ENCODE data around the gene PPIG. TPM values are rescaled to one million over a fixed set of nuclear protein-coding genes. Genes with fewer than 3 reads are reported as not detected.
"Not testable (repeated sequence)": the region's sequence is repeated elsewhere in the genome, so short reads cannot be mapped to it uniquely, and the experiment has no call there.

PPIG gene
- total RNA-seq, 2 donors from 2014 or later = 30.9 to 68.5 TPM

GRCh38 chr2:169579044-169579443, 5.1 kb upstream of the PPIG start:
- TF ChIP-seq, protein P1, sequence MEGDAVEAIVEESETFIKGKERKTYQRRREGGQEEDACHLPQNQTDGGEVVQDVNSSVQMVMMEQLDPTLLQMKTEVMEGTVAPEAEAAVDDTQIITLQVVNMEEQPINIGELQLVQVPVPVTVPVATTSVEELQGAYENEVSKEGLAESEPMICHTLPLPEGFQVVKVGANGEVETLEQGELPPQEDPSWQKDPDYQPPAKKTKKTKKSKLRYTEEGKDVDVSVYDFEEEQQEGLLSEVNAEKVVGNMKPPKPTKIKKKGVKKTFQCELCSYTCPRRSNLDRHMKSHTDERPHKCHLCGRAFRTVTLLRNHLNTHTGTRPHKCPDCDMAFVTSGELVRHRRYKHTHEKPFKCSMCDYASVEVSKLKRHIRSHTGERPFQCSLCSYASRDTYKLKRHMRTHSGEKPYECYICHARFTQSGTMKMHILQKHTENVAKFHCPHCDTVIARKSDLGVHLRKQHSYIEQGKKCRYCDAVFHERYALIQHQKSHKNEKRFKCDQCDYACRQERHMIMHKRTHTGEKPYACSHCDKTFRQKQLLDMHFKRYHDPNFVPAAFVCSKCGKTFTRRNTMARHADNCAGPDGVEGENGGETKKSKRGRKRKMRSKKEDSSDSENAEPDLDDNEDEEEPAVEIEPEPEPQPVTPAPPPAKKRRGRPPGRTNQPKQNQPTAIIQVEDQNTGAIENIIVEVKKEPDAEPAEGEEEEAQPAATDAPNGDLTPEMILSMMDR (IDR thresholded peaks at IDR 0.05) = no peak
- no peaks in the 10 kb centered on the region for H3K4me1 ChIP-seq (ENCODE audit: control insufficient read depth in 1 of 2, low read depth in 2 of 2)
- no peak for DNase-seq (ENCODE audit: low spot score)
- H3K27me3 ChIP-seq (replicated peaks; ENCODE audit: insufficient read depth) = no peaks in the 10 kb centered on the region
- H3K9me3 ChIP-seq = no peaks in the 10 kb centered on the region
- H3K36me3 ChIP-seq = no peaks in the 10 kb centered on the region
- H3K4me3 ChIP-seq = no peak overlapping the region
- ATAC-seq (ENCODE audit: insufficient number of reproducible peaks, low FRiP score, low read depth) = no peak
- H3K27ac ChIP-seq = no peak overlapping the region

GRCh38 chr2:169582552-169583266, 1.4 kb upstream of the PPIG start:
- not testable (repeated sequence) for H3K36me3 ChIP-seq; H3K27ac ChIP-seq; ATAC-seq (ENCODE audit: insufficient number of reproducible peaks, low FRiP score, low read depth); DNase-seq (ENCODE audit: low spot score); H3K4me3 ChIP-seq; H3K9me3 ChIP-seq; H3K27me3 ChIP-seq (replicated peaks; ENCODE audit: insufficient read depth)
- H3K4me1 ChIP-seq (ENCODE audit: control insufficient read depth in 1 of 2, low read depth in 2 of 2) = peaks cover 21 to 23% of the 10 kb centered on the region in 2 donors

DNA sequence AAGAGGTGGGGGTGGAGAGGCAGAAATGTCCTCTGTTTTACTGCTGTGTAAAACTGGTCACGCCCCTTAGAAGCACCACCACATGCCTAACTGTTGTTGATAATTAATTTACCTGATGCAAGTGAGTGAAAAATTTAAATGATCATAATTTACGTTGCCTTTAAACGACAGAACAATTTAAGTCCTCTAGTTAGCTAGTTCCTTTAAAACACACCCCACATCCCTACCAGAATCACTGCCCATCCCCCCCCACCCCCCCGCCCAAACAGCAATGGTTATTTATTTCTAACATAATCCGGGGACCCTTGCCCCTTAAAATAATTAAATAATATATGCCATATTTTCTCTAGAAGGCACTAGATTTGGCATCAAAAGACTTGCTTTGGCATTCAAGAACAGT, 633 bp upstream of the PPIG start:
- DNase-seq (ENCODE audit: low spot score) = no peak

DNA sequence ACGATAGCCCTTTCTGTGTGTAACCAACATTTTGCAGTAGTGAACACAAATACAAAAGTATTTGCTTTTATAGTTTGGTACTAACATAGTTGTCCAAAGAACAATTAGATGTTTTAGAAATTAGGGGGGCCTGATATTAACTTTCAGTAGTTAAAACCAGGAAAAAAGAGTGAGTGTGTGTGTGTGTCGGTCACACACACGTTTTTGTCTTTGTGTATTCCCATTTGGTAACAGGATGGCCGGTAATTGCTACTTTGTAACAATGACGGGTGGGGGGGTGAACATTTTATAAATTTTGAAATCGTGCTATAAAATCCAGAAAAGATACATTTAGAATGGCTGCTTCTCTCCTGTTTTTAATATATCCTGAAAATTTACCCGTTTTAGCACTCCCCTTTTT, 1.5 kb downstream of the PPIG start:
- TF ChIP-seq, protein P1 (IDR thresholded peaks at IDR 0.05) = no peak
- Histone ChIP-seq H3K27me3 (replicated peaks; ENCODE audit: insufficient read depth) (no peaks in the 10 kb centered on the region), H3K4me3 (peak overlapping the region; percentile 87), H3K4me1 (ENCODE audit: control insufficient read depth in 1 of 2, low read depth in 2 of 2) (peaks cover 21 to 27% of the 10 kb centered on the region in 2 donors), H3K36me3 (no peaks in the 10 kb centered on the region), H3K27ac (peak overlapping the region; percentile 98 to 99), H3K9me3 (no peaks in the 10 kb centered on the region)
- no peak for DNase-seq (ENCODE audit: low spot score)
- no peak for ATAC-seq (ENCODE audit: insufficient number of reproducible peaks, low FRiP score, low read depth)

More for the DNA sequence above, 633 bp upstream of the PPIG start:
- Histone ChIP-seq H3K36me3 (no peaks in the 10 kb centered on the region), H3K27me3 (replicated peaks; ENCODE audit: insufficient read depth) (no peaks in the 10 kb centered on the region), H3K4me1 (ENCODE audit: control insufficient read depth in 1 of 2, low read depth in 2 of 2) (peaks cover 21 to 27% of the 10 kb centered on the region in 2 donors), H3K4me3 (peak overlapping the region; percentile 87), H3K9me3 (no peaks in the 10 kb centered on the region), H3K27ac (peak overlapping the region; percentile 98 to 99)
- TF ChIP-seq, protein P1 (IDR thresholded peaks at IDR 0.05) = no peak
- no peak for ATAC-seq (ENCODE audit: insufficient number of reproducible peaks, low FRiP score, low read depth)

- ATAC-seq (ENCODE audit: insufficient number of reproducible peaks, low FRiP score, low read depth) = no peak
- Histone ChIP-seq H3K4me1 (ENCODE audit: control insufficient read depth in 1 of 2, low read depth in 2 of 2) (peaks cover 17 to 27% of the 10 kb centered on the region in 2 donors), H3K36me3 (no peaks in the 10 kb centered on the region), H3K27ac (no peak overlapping the region), H3K27me3 (replicated peaks; ENCODE audit: insufficient read depth) (no peaks in the 10 kb centered on the region), H3K9me3 (no peaks in the 10 kb centered on the region), H3K4me3 (no peak overlapping the region)
- TF ChIP-seq, protein P1 (IDR thresholded peaks at IDR 0.05) = no peak
- no peak for DNase-seq (ENCODE audit: low spot score)
These were observed 6.7 kb downstream of the PPIG start for GRCh38 chr2:169590804-169591203.

- H3K4me1 ChIP-seq (ENCODE audit: control insufficient read depth in 1 of 2, low read depth in 2 of 2); H3K27ac ChIP-seq; ATAC-seq (ENCODE audit: insufficient number of reproducible peaks, low FRiP score, low read depth); H3K36me3 ChIP-seq; DNase-seq (ENCODE audit: low spot score); H3K4me3 ChIP-seq; H3K9me3 ChIP-seq; H3K27me3 ChIP-seq (replicated peaks; ENCODE audit: insufficient read depth): not testable (repeated sequence)
These were observed 12.4 kb downstream of the PPIG start for GRCh38 chr2:169596546-169596945.

Data from thoracic aorta (tissue), 2 donors.